Transverse colon (tissue), 4 donors: ENCODE measurements around the gene STEAP2. TPM values are rescaled to one million over a fixed set of nuclear protein-coding genes. Genes with fewer than 3 reads are reported as not detected.

Source experiments
- DNase-seq: peaks from one replicate; pipeline ENCODE4 v3.0.0-alpha.2; 2019
- H3K27ac ChIP-seq, 4 donors: fragments of 200-600 bp; sonication (generic); 2 replicates each; pipeline ENCODE4 v1.5.1; 2016 to 2018; ENCODE audit warnings: inconsistent platforms in 4 of 4
- H3K27me3 ChIP-seq: fragments of 200-600 bp; sonication (generic); 2 replicates; pipeline ENCODE4 v1.5.1; 2017; ENCODE audit warnings: inconsistent platforms
- H3K36me3 ChIP-seq, 4 donors: fragments of 200-600 bp; sonication (generic); 2 replicates each; pipeline ENCODE4 v1.5.1; 2017 to 2019; ENCODE audit warnings: inconsistent platforms in 4 of 4
- H3K4me1 ChIP-seq, 4 donors: fragments of 200-600 bp; sonication (generic); 2 replicates each; pipeline ENCODE4 v1.5.1; 2017 to 2020; ENCODE audit warnings: inconsistent platforms in 4 of 4
- H3K4me3 ChIP-seq, 4 donors: fragments of 200-600 bp; sonication (generic); 1 replicate in 1 of 4; 2 replicates in 3 of 4; pipeline versions ENCODE4 v1.5.1 to v1.6.1; 2017 to 2019; ENCODE audit warnings: inconsistent platforms in 4 of 4
- H3K9me3 ChIP-seq, 2 donors: fragments of 200-600 bp; sonication (generic); 2 replicates each; pipeline ENCODE4 v1.5.1; 2017 to 2019; ENCODE audit warnings: inconsistent platforms in 2 of 2
- CTCF ChIP-seq, 5 experiments: fragments of 200-600 bp in 3 of 5; fragments of 450-650 bp in 2 of 5; sonication (generic) in 3 of 5; IDR thresholded peaks; 1 replicate in 2 of 5; 2 replicates in 3 of 5; pipeline ENCODE4 v1.5.1; 2016 to 2017; ENCODE audit warnings: antibody characterized with exemption in 5 of 5, inconsistent platforms in 3 of 5, mild to moderate bottlenecking in 2 of 5, moderate library complexity in 1 of 5
- EP300 ChIP-seq: sonication (generic); formaldehyde crosslinking; IDR thresholded peaks from one replicate; pipeline ENCODE4 v1.6.1; 2017; ENCODE audit warnings: antibody characterized with exemption, low read depth
- POLR2A ChIP-seq: fragments of 450-650 bp; IDR thresholded peaks from one replicate; pipeline ENCODE4 v1.6.1; 2016; ENCODE audit warnings: antibody characterized with exemption, mild to moderate bottlenecking, moderate library complexity
- POLR2AphosphoS5 ChIP-seq, 3 donors: sonication (generic); formaldehyde crosslinking; IDR thresholded peaks; one replicate each; pipeline ENCODE4 v1.6.1; 2016; ENCODE audit warnings: antibody characterized with exemption in 3 of 3
- WGBS, 2 donors: methylation state at CpG; one replicate each; pipeline ENCODE4 v1.1.5; 2018; ENCODE audit warnings: low coverage in 1 of 2; 5-methylcytosine and 5-hydroxymethylcytosine counted together
- in situ Hi-C, 4 donors: fragments of 200-750 bp; cut with MboI; loops; one replicate each; pipeline versions ENCODE4 v1.15.0 to v1.15.1; 2017; ENCODE audit warnings: low sequenced_read_pairs in 3 of 4, low pct_ligation_motif_present in 1 of 4, low pct_unique_long_range_greater_than_20kb in 1 of 4
- intact Hi-C: fragments of 100-400 bp; cut with DNase I; formaldehyde crosslinking; loops from one replicate; pipeline ENCODE4 v1.15.1; 2023; ENCODE audit warnings: low total_unique reads
- total RNA-seq, 4 donors: library from RNA; depleted of rRNA; stranded (reverse); fragments of >200 nt; gene quantifications; one replicate each; pipeline ENCODE4 v1.1.0, GENCODE V29; 2016

Gene STEAP2
- total RNA-seq, 4 donors from 2014 or later, result 9.2 to 42.9 (median 27.9) TPM

GRCh38 chr7:90256778-90257177 is 45.2 kb downstream of the STEAP2 start:
- intact Hi-C loops, result no loop called here
- H3K27me3 ChIP-seq, result no peaks in the 10 kb centered on the region
- H3K36me3 ChIP-seq, result no peaks in the 10 kb centered on the region
- no peak for DNase-seq
- no peak overlapping the region for H3K27ac ChIP-seq
- 78 to 92% methylated on average over 1 of the region's 1 CpG for WGBS, 2 donors
- no peaks in the 10 kb centered on the region for H3K9me3 ChIP-seq
- in situ Hi-C loops, result loop anchor here in 3 of 4 donors (25.0 kb wide), 1 partner anchor 94 kb away; the partner anchor contains the start of gene STEAP1 (in 3 of the 3)
- no peak overlapping the region for H3K4me3 ChIP-seq
- TF ChIP-seq POLR2A (no peak), CTCF (IDR thresholded peaks at IDR 0.05) (no peak), POLR2AphosphoS5 (IDR thresholded peaks at IDR 0.05) (no peak), EP300 (no peak)
- no peaks in the 10 kb centered on the region for H3K4me1 ChIP-seq

- Histone ChIP-seq H3K4me1 (no peaks in the 10 kb centered on the region), H3K36me3 (no peaks in the 10 kb centered on the region), H3K4me3 (no peak overlapping the region), H3K27ac (no peak overlapping the region), H3K27me3 (no peaks in the 10 kb centered on the region), H3K9me3 (no peaks in the 10 kb centered on the region)
- in situ Hi-C loops (loop anchor here (10.0 to 25.0 kb wide), 2 partner anchors 97 to 99 kb away; partner anchors contain the start of gene STEAP1 (in 3 of the 4)), intact Hi-C loops (no loop called here)
- no peak for TF ChIP-seq EP300
- TF ChIP-seq CTCF (IDR thresholded peaks at IDR 0.05), result no peak
- no peak for TF ChIP-seq POLR2A
- no peak for DNase-seq
Measured at GRCh38 chr7:90261441-90261840, 49.9 kb downstream of the STEAP2 start.

- intact Hi-C loops, result no loop called here
- no peak for DNase-seq
- no peak for TF ChIP-seq POLR2A
- no peak for TF ChIP-seq POLR2AphosphoS5 (IDR thresholded peaks at IDR 0.05)
- TF ChIP-seq CTCF (IDR thresholded peaks at IDR 0.05), result peak; percentile 53 to 67 (median 60)
- H3K27ac ChIP-seq, result no peak overlapping the region
- in situ Hi-C loops, result loop anchor here (10.0 to 25.0 kb wide), 2 partner anchors 98 to 100 kb away; partner anchors contain the start of gene STEAP1 (in 3 of the 4)
- H3K4me3 ChIP-seq, result no peak overlapping the region
- H3K4me1 ChIP-seq, result peaks cover 0 to 5% (median 2%) of the 10 kb centered on the region in 4 donors
- no peaks in the 10 kb centered on the region for H3K9me3 ChIP-seq
- H3K36me3 ChIP-seq, result no peaks in the 10 kb centered on the region
- H3K27me3 ChIP-seq, result no peaks in the 10 kb centered on the region
Measured at GRCh38 chr7:90262438-90262837, 50.9 kb downstream of the STEAP2 start.

GRCh38 chr7:90266808-90267207 is 55.3 kb downstream of the STEAP2 start:
- Histone ChIP-seq H3K27ac (peak overlapping the region in 2 of 4 donors; percentile 8 to 17), H3K9me3 (no peaks in the 10 kb centered on the region), H3K4me1 (peaks cover 0 to 5% (median 2%) of the 10 kb centered on the region in 4 donors), H3K27me3 (no peaks in the 10 kb centered on the region), H3K36me3 (no peaks in the 10 kb centered on the region), H3K4me3 (no peak overlapping the region)
- DNase-seq, result no peak
- in situ Hi-C loops, result loop anchor here (10.0 to 25.0 kb wide), 2 partner anchors 102 to 105 kb away; partner anchors contain the start of gene STEAP1 (in 3 of the 4)
- no peak for TF ChIP-seq POLR2A
- TF ChIP-seq POLR2AphosphoS5 (IDR thresholded peaks at IDR 0.05), result no peak
- TF ChIP-seq CTCF (IDR thresholded peaks at IDR 0.05), result no peak
- TF ChIP-seq EP300, result no peak
- 48 to 68% methylated on average over 3 of the region's 3 CpGs for WGBS, 2 donors
- intact Hi-C loops, result no loop called here
